GM21717 (cell line): ENCODE measurements around the gene TMEM115.
A peak's percentile ranks its signal among the peaks of the same experiment; 100 is the strongest.

Experiments
- ATAC-seq: cut with Tn5 transposase; IDR thresholded peaks from one replicate; pipeline ENCODE4 v1.9.1; 2021; ENCODE audit warnings: mild to moderate bottlenecking, moderate library complexity; ENCODE audit not compliant: unreplicated experiment

TMEM115 gene

GRCh38 chr3:50353245-50354004 is 5.9 kb downstream of the TMEM115 start:
- no peak for ATAC-seq

- ATAC-seq, result no peak
Observed at GRCh38 chr3:50352781-50353180, 6.5 kb downstream of the TMEM115 start.

GRCh38 chr3:50351323-50351697 is 8.0 kb downstream of the TMEM115 start:
- ATAC-seq, result no peak

GRCh38 chr3:50350527-50351322 is 8.6 kb downstream of the TMEM115 start, which contains the start of the genes CYB561D2 and NPRL2:
TSS of gene CYB561D2 (plus strand) at chr3:50350862. CDS start at chr3:50351434, 572 bp downstream.
TSS of gene NPRL2 (minus strand) at chr3:50350775. CDS start at chr3:50350652, 123 bp downstream.
- peak; percentile 75 for ATAC-seq

- ATAC-seq, result no peak
Observed at GRCh38 chr3:50350213-50350526, 9.2 kb downstream of the TMEM115 start.

GRCh38 chr3:50347187-50347813 is 12.0 kb downstream of the TMEM115 start:
- no peak for ATAC-seq

- no peak for ATAC-seq
Observed at GRCh38 chr3:50345586-50346234, 13.6 kb downstream of the TMEM115 start, which contains the start of gene ZMYND10. TSS of gene ZMYND10 (minus strand) at chr3:50345732. CDS start at chr3:50345579, 153 bp downstream.

GRCh38 chr3:50345008-50345407 is 14.3 kb downstream of the TMEM115 start:
- ATAC-seq, result no peak

- ATAC-seq, result no peak
Observed at GRCh38 chr3:50342813-50343633, 16.3 kb downstream of the TMEM115 start.

GRCh38 chr3:50341996-50342650 is 17.2 kb downstream of the TMEM115 start:
- no peak for ATAC-seq

GRCh38 chr3:50341537-50341936 is 17.8 kb downstream of the TMEM115 start:
- ATAC-seq, result no peak

- ATAC-seq, result no peak
Observed at GRCh38 chr3:50340448-50341329, 18.6 kb downstream of the TMEM115 start, which contains the start of gene RASSF1. TSS of gene RASSF1 (minus strand) at chr3:50340836. CDS start at chr3:50340805, 31 bp downstream.

- no peak for ATAC-seq
Observed at GRCh38 chr3:50340147-50340447, 19.2 kb downstream of the TMEM115 start.

GRCh38 chr3:50339485-50340146 is 19.7 kb downstream of the TMEM115 start:
- ATAC-seq, result no peak

GRCh38 chr3:50338965-50339364 is 20.4 kb downstream of the TMEM115 start:
- no peak for ATAC-seq

GRCh38 chr3:50337175-50337861 is 22.0 kb downstream of the TMEM115 start:
- peak; percentile 61 for ATAC-seq

- ATAC-seq, result peak; percentile 31
Observed at GRCh38 chr3:50336452-50337174, 22.7 kb downstream of the TMEM115 start.
